Esophagus muscularis mucosa (tissue), 4 donors: Measurements from ENCODE around the gene WBP1L. TPM values are rescaled to one million over a fixed set of nuclear protein-coding genes. Genes with fewer than 3 reads are reported as not detected.

Experiments used
- DNase-seq: peaks from one replicate; pipeline ENCODE4 v3.0.0-alpha.2; 2017; ENCODE audit errors: extremely low spot score
- H3K27ac ChIP-seq, 4 donors: fragments of 200-600 bp; sonication (generic); replicated peaks in 1 of 4; 1 replicate in 3 of 4; 2 replicates in 1 of 4; pipeline ENCODE4 v1.5.1; 2016 to 2019; ENCODE audit warnings: mild to moderate bottlenecking in 1 of 4
- H3K27me3 ChIP-seq, 4 donors: fragments of 200-600 bp; sonication (generic); one replicate each; pipeline versions ENCODE4 v1.5.1 to v1.6.0; 2016 to 2019
- H3K36me3 ChIP-seq, 4 donors: fragments of 200-600 bp; sonication (generic); one replicate each; pipeline ENCODE4 v1.5.1; 2016 to 2019
- H3K4me1 ChIP-seq, 4 donors: fragments of 200-600 bp; sonication (generic); one replicate each; pipeline ENCODE4 v1.5.1; 2016 to 2019
- H3K4me3 ChIP-seq, 4 donors: fragments of 200-600 bp; sonication (generic); 1 replicate in 2 of 4; 2 replicates in 2 of 4; pipeline ENCODE4 v1.5.1; 2016 to 2019; ENCODE audit warnings: mild to moderate bottlenecking in 4 of 4, moderate library complexity in 1 of 4
- H3K9me3 ChIP-seq, 4 donors: fragments of 200-600 bp; sonication (generic); 1 replicate in 3 of 4; 2 replicates in 1 of 4; pipeline ENCODE4 v1.5.1; 2016 to 2019
- CTCF ChIP-seq, 3 experiments: fragments of 200-600 bp in 2 of 3; fragments of 450-650 bp in 1 of 3; sonication (generic) in 2 of 3; IDR thresholded peaks; one replicate each; pipeline ENCODE4 v1.5.1; 2017 to 2019; ENCODE audit warnings: antibody characterized with exemption in 3 of 3, mild to moderate bottlenecking in 2 of 3, moderate library complexity in 1 of 3
- EP300 ChIP-seq: sonication (generic); formaldehyde crosslinking; IDR thresholded peaks from one replicate; pipeline ENCODE4 v1.6.1; 2017; ENCODE audit warnings: antibody characterized with exemption
- POLR2A ChIP-seq: fragments of 450-650 bp; IDR thresholded peaks from one replicate; pipeline ENCODE4 v1.6.1; 2017; ENCODE audit warnings: antibody characterized with exemption, moderate library complexity, mild to moderate bottlenecking, low read depth
- POLR2AphosphoS5 ChIP-seq, 2 donors: sonication (generic); formaldehyde crosslinking; IDR thresholded peaks; one replicate each; pipeline ENCODE4 v1.6.1; 2017; ENCODE audit warnings: antibody characterized with exemption in 2 of 2
- WGBS: methylation state at CpG from one replicate; pipeline ENCODE4 v1.1.5; 2018; 5-methylcytosine and 5-hydroxymethylcytosine counted together
- intact Hi-C: fragments of 100-400 bp; cut with DNase I; formaldehyde crosslinking; loops from one replicate; pipeline ENCODE4 v1.15.1; 2023
- total RNA-seq, 4 donors: library from RNA; depleted of rRNA; stranded (reverse); fragments of >200 nt; gene quantifications; one replicate each; pipeline versions ENCODE4 v1.1.0 to v1.2.1, GENCODE V29; 2016

Gene WBP1L
- total RNA-seq, 4 donors from 2014 or later, result 88.5 to 147 (median 112) TPM

- Histone ChIP-seq H3K27ac (no peak overlapping the region), H3K4me3 (no peak overlapping the region), H3K9me3 (no peaks in the 10 kb centered on the region), H3K27me3 (no peaks in the 10 kb centered on the region), H3K36me3 (no peaks in the 10 kb centered on the region), H3K4me1 (peaks cover 9 to 25% (median 19%) of the 10 kb centered on the region in 4 donors)
- DNase-seq, result no peak
- no peak for TF ChIP-seq CTCF (IDR thresholded peaks at IDR 0.05)
- no peak for TF ChIP-seq POLR2A
- TF ChIP-seq EP300, result no peak
- TF ChIP-seq POLR2AphosphoS5 (IDR thresholded peaks at IDR 0.05), result no peak
- 89% methylated on average over 3 of the region's 3 CpGs for WGBS
- intact Hi-C loops, result no loop called here
Measured at GRCh38 chr10:102720337-102720736, 23.4 kb upstream of the WBP1L start.

- Histone ChIP-seq H3K27me3 (no peaks in the 10 kb centered on the region), H3K9me3 (no peaks in the 10 kb centered on the region), H3K4me1 (peaks cover 8 to 23% (median 15%) of the 10 kb centered on the region in 4 donors), H3K36me3 (no peaks in the 10 kb centered on the region), H3K27ac (no peak overlapping the region), H3K4me3 (no peak overlapping the region)
- TF ChIP-seq CTCF (IDR thresholded peaks at IDR 0.05), result no peak
- TF ChIP-seq EP300, result no peak
- TF ChIP-seq POLR2AphosphoS5 (IDR thresholded peaks at IDR 0.05), result no peak
- TF ChIP-seq POLR2A, result no peak
- WGBS, result 72% methylated on average over 6 of the region's 6 CpGs
- intact Hi-C loops, result no loop called here
- DNase-seq, result no peak
Measured at GRCh38 chr10:102720775-102721301, 22.9 kb upstream of the WBP1L start.

- Histone ChIP-seq H3K4me1 (peaks cover 8 to 23% (median 14%) of the 10 kb centered on the region in 4 donors), H3K4me3 (no peak overlapping the region), H3K36me3 (peaks cover 0 to 4% (median 2%) of the 10 kb centered on the region in 4 donors), H3K27me3 (no peaks in the 10 kb centered on the region), H3K27ac (no peak overlapping the region), H3K9me3 (no peaks in the 10 kb centered on the region)
- 79% methylated on average over 4 of the region's 4 CpGs for WGBS
- no peak for DNase-seq
- no peak for TF ChIP-seq CTCF (IDR thresholded peaks at IDR 0.05)
- no peak for TF ChIP-seq EP300
- no peak for TF ChIP-seq POLR2A
- intact Hi-C loops, result no loop called here
Measured at GRCh38 chr10:102721954-102722353, 21.8 kb upstream of the WBP1L start.

- Histone ChIP-seq H3K27ac (no peak overlapping the region), H3K36me3 (peaks cover 0 to 23% (median 7%) of the 10 kb centered on the region in 4 donors), H3K4me3 (no peak overlapping the region), H3K4me1 (peaks cover 2 to 8% (median 3%) of the 10 kb centered on the region in 4 donors), H3K9me3 (no peaks in the 10 kb centered on the region), H3K27me3 (no peaks in the 10 kb centered on the region)
- intact Hi-C loops, result loop anchor here (1.0 kb wide), 1 partner anchor 14 kb away; no protein-coding TSS in a partner anchor
- TF ChIP-seq POLR2A (no peak), POLR2AphosphoS5 (IDR thresholded peaks at IDR 0.05) (no peak), EP300 (no peak), CTCF (IDR thresholded peaks at IDR 0.05) (no peak)
- no peak for DNase-seq
- 96% methylated on average over 4 of the region's 4 CpGs for WGBS
Measured at GRCh38 chr10:102723989-102724388, 19.8 kb upstream of the WBP1L start.

GRCh38 chr10:102726274-102726673, 17.5 kb upstream of the WBP1L start:
- Histone ChIP-seq H3K4me3 (no peak overlapping the region), H3K27me3 (no peaks in the 10 kb centered on the region), H3K9me3 (no peaks in the 10 kb centered on the region), H3K4me1 (peaks cover 9 to 13% (median 12%) of the 10 kb centered on the region in 4 donors), H3K36me3 (peaks cover 0 to 33% (median 11%) of the 10 kb centered on the region in 4 donors), H3K27ac (no peak overlapping the region)
- no peak for DNase-seq
- TF ChIP-seq EP300 (no peak), CTCF (IDR thresholded peaks at IDR 0.05) (no peak), POLR2AphosphoS5 (IDR thresholded peaks at IDR 0.05) (peak in 1 of 2 donors; percentile 38)
- 90% methylated on average over 2 of the region's 3 CpGs for WGBS
- intact Hi-C loops, result loop anchor here (5.0 kb wide), 1 partner anchor 111 kb away; the partner anchor contains the start of gene CYP17A1
